ENCODE data around the gene ADCY5.

DNA sequence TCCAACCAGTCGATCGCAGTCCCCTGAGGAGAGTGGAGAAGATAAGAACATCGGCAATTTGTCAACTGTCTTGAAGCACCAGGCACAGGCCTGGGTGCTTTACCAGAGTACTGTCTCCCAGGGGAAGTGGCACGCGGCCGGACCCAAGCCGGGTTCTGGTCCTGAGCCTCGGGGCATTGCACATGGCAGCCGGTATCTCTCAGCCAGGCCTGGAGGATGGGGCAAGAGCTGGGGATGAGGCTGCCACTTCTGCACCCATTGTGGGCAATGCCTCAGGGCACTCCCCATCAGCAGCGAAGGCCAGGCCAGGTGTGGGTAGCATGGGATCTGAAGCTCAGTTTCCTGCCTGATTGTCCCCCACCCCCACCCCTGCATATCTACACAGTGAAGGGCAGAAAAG lies 77.5 kb downstream of the ADCY5 start:
- TF ChIP-seq, protein P1, sequence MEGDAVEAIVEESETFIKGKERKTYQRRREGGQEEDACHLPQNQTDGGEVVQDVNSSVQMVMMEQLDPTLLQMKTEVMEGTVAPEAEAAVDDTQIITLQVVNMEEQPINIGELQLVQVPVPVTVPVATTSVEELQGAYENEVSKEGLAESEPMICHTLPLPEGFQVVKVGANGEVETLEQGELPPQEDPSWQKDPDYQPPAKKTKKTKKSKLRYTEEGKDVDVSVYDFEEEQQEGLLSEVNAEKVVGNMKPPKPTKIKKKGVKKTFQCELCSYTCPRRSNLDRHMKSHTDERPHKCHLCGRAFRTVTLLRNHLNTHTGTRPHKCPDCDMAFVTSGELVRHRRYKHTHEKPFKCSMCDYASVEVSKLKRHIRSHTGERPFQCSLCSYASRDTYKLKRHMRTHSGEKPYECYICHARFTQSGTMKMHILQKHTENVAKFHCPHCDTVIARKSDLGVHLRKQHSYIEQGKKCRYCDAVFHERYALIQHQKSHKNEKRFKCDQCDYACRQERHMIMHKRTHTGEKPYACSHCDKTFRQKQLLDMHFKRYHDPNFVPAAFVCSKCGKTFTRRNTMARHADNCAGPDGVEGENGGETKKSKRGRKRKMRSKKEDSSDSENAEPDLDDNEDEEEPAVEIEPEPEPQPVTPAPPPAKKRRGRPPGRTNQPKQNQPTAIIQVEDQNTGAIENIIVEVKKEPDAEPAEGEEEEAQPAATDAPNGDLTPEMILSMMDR (conservative IDR thresholded peaks at IDR 0.05) = no peak
- no peak for TF ChIP-seq ZFX (IDR thresholded peaks at IDR 0.05)
